ENCODE data around the gene PCBP3.

The PCBP3 gene

DNA sequence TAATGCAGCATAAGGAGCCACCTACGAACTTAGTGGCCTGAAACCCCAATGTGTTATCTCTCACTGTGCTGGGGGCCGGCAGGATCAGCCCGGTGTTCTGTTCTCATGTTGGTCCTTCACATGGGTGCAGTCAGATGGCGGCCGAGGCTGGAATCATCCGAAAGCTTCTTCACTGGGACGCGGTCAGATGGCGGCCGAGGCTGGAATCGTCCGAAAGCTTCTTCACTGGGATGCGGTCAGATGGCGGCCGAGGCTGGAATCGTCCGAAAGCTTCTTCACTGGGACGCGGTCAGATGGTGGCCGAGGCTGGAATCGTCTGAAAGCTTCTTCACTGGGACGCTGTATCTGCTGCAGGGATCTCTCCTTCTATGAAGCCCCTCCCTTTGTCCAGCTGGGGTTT lies 12.6 kb upstream of the PCBP3 start:
- Histone ChIP-seq H3K4me1 (ENCODE audit: insufficient read depth, low read length) (no peaks in the 10 kb centered on the region), H3K9ac (ENCODE audit: low read depth, low read length) (no peak overlapping the region), H3K36me3 (ENCODE audit: insufficient read depth, low read depth, low read length) (no peaks in the 10 kb centered on the region), H3K9me3 (ENCODE audit: insufficient read depth, low read depth, low read length) (peaks cover 6% of the 10 kb centered on the region), H3K27me3 (ENCODE audit: insufficient read depth, low read length) (no peaks in the 10 kb centered on the region), H3K4me3 (ENCODE audit: low read length) (no peak overlapping the region), H3K27ac (ENCODE audit: low read length) (no peak overlapping the region)

DNA sequence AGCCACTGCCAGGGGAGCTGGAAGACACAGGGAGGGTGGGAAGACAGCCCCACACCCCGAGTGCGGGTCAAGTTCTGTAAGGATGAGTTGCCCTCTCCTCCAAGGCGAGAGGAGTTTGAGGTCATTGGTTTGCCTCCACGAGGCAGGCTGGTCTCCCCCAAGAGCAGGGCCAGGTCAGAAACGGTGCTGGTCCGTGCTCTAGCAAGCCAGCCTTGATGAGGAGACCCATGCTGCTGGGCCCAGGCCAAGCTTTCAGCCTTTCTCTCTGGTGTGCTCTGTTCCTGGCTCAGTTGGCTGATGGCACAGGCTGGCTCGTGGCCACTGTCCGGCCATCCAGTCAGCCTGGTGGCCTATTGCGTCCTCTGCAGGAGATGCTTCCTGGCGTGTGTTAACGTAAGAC lies 12.0 kb upstream of the PCBP3 start:
- Histone ChIP-seq H3K4me3 (ENCODE audit: low read length) (no peak overlapping the region), H3K9me3 (ENCODE audit: insufficient read depth, low read depth, low read length) (peaks cover 6% of the 10 kb centered on the region), H3K4me1 (ENCODE audit: insufficient read depth, low read length) (no peaks in the 10 kb centered on the region), H3K9ac (ENCODE audit: low read depth, low read length) (no peak overlapping the region), H3K27ac (ENCODE audit: low read length) (no peak overlapping the region), H3K36me3 (ENCODE audit: insufficient read depth, low read depth, low read length) (no peaks in the 10 kb centered on the region), H3K27me3 (ENCODE audit: insufficient read depth, low read length) (no peaks in the 10 kb centered on the region)

DNA sequence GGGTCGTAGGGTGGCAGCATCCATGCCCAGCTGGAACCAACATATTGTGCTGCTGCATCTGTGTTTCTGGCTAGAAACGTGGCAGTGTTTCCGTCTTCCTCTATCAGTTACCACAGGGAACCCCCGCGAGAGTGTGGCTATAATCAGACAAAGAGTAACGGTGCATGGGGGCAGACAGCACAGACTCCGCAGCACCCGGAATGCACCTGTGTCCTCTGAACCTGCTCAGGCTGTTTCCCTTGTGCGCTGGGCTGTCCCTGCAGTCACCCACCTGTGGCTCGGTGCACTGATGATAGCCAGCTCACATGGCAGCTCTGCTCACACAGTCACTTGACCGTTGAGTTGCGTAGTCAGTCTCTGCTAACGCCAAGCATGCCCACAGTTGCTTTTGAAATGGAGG lies 11.4 kb upstream of the PCBP3 start:
- no peak overlapping the region for H3K9ac ChIP-seq (ENCODE audit: low read depth, low read length)
- H3K4me1 ChIP-seq (ENCODE audit: insufficient read depth, low read length): no peaks in the 10 kb centered on the region
- no peak overlapping the region for H3K4me3 ChIP-seq (ENCODE audit: low read length)
- no peak overlapping the region for H3K27ac ChIP-seq (ENCODE audit: low read length)
- H3K9me3 ChIP-seq (ENCODE audit: insufficient read depth, low read depth, low read length): peaks cover 6% of the 10 kb centered on the region
- no peaks in the 10 kb centered on the region for H3K36me3 ChIP-seq (ENCODE audit: insufficient read depth, low read depth, low read length)
- H3K27me3 ChIP-seq (ENCODE audit: insufficient read depth, low read length): no peaks in the 10 kb centered on the region; the same call in 1 of the 2 replicates

DNA sequence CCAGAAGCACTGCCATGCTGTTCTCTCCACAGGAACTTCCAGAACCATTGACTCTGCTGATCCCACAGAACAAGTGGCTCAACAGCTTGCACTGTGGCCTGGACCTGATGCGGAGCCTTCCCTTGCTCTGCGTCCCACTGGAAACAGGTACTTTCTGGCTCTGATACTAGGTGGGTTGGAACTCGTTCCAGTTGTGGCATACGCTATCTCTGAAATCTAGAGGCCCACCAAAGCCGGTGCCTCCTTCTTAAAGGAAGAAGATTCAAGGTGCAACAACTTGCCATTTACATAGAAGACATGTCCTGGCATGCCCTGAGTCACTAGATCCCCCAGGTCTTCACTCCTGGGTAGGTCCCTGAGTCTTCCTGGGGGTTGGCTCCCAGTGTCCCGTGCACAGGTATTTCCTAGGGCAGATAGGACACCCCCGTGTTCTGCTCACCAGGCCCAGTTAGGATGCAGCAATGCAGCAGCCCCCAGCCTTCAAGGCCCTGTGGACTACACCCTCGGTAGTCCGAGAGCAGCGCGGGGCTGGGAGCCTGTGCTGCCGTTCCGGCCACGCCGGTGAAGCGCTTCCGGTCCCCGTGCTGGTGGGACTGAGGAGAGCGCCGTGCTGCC lies 10.8 kb upstream of the PCBP3 start:
- no peak overlapping the region for H3K4me3 ChIP-seq (ENCODE audit: low read length)
- no peaks in the 10 kb centered on the region for H3K4me1 ChIP-seq (ENCODE audit: insufficient read depth, low read length)
- H3K9ac ChIP-seq (ENCODE audit: low read depth, low read length): no peak overlapping the region
- no peaks in the 10 kb centered on the region for H3K36me3 ChIP-seq (ENCODE audit: insufficient read depth, low read depth, low read length)
- no peak overlapping the region for H3K27ac ChIP-seq (ENCODE audit: low read length)
- peaks cover 6% of the 10 kb centered on the region for H3K9me3 ChIP-seq (ENCODE audit: insufficient read depth, low read depth, low read length)
- no peaks in the 10 kb centered on the region; the same call in 1 of the 2 replicates for H3K27me3 ChIP-seq (ENCODE audit: insufficient read depth, low read length)

DNA sequence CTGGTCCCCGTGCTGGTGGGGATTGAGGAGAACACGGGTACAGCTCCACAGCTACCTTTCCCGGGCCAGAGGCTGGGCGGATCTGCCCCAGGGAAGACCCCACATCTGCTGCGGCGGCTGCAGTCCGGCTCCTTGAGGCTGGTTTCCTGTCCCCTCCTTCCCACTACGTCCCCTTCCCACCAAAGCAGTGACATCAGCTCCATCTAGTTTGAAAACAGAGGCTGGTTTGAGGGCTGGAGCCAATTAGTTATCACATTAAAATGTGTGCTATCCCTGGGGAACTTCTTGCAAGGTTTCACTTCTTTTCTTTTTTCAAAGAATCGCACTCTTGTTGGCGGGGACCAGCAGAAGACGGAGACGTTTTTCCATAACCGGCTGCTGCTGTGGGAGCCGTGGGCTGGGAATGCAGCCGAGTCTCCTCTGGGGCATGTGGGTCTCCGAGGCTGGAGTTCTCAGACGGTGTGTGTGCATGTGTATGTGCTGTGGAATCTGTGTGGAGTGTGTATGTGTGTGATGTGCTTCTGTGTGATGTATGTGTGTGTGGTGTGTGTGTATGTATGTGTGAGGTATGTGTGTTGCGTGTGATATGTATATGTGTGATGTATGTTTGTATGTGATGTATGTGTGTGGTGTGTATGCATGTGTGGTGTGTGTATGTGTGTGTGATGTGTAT lies 8.9 kb upstream of the PCBP3 start:
- Histone ChIP-seq H3K4me1 (ENCODE audit: insufficient read depth, low read length) (peaks cover 5% of the 10 kb centered on the region; the same call in 1 of the 2 replicates), H3K9me3 (ENCODE audit: insufficient read depth, low read depth, low read length) (peaks cover 6% of the 10 kb centered on the region), H3K36me3 (ENCODE audit: insufficient read depth, low read depth, low read length) (no peaks in the 10 kb centered on the region), H3K4me3 (ENCODE audit: low read length) (no peak overlapping the region), H3K27ac (ENCODE audit: low read length) (no peak overlapping the region), H3K27me3 (ENCODE audit: insufficient read depth, low read length) (no peaks in the 10 kb centered on the region; the same call in 1 of the 2 replicates), H3K9ac (ENCODE audit: low read depth, low read length) (no peak overlapping the region)

DNA sequence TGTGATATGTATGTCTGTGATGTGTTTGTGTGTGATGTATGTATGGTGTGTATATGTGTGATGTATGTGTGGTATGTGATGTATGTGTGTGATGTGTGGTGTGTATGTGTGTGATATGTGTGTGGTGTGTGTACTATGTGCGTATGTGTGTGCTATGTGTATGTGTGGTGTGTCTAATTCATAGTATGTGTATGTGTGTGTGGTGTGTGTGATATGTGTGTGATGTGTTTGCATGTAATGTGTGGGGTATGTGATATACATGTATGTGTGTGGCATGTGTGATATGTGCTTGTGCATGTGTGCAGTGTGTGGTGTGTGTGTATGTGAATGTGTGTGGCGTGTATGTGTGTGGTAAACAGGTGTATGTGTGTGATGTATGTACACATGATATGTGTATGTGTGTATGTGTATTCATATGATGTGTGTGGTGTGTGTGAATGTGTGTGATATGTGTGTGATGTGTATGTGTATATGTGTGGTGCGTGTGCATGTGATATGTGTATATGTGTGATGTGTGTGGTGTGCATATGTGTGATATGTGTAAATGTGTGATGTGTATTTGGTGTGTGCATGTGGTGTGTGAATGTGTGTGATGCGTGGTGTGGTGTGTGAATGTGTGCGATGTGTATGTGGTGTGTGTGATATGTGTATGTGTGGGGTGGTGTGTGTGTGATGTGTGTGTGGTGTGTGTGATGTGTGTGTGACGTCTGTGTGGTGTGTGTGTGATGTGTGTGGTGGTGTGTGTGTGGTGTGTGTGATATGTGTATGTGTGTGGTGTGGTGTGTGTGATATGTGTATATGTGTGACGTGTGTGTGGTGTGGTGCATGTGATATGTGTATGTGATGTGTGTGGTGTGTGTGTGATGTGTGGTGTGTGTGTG lies 8.0 kb upstream of the PCBP3 start:
- H3K27ac ChIP-seq (ENCODE audit: low read length): no peak overlapping the region
- peaks cover 7% of the 10 kb centered on the region for H3K27me3 ChIP-seq (ENCODE audit: insufficient read depth, low read length)
- peaks cover 6% of the 10 kb centered on the region for H3K9me3 ChIP-seq (ENCODE audit: insufficient read depth, low read depth, low read length)

DNA sequence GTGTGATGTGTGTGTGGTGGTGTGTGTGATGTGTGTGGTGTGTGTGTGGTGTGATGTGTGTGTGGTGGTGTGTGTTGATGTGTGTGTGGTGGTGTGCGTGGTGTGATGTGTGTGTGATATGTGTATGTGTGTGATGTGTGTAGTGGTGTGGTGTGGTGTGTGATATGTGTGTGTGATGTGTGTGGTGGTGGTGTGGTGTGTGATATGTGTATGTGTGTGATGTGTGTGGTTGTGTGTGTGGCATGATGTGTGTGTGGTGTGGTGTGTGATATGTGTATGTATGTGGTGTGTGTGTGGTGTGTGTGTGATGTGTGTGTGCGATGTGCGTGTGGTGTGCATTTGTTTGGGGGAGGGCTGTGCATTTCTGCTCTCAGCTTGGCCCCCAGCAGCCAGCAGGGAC lies 7.1 kb upstream of the PCBP3 start:
- H3K27ac ChIP-seq (ENCODE audit: low read length): no peak overlapping the region
- H3K9me3 ChIP-seq (ENCODE audit: insufficient read depth, low read depth, low read length): peaks cover 6% of the 10 kb centered on the region
- H3K4me1 ChIP-seq (ENCODE audit: insufficient read depth, low read length): peaks cover 7% of the 10 kb centered on the region; the same call in 1 of the 2 replicates
- H3K36me3 ChIP-seq (ENCODE audit: insufficient read depth, low read depth, low read length): no peaks in the 10 kb centered on the region
- H3K9ac ChIP-seq (ENCODE audit: low read depth, low read length): no peak overlapping the region
- H3K4me3 ChIP-seq (ENCODE audit: low read length): no peak overlapping the region
- peaks cover 17% of the 10 kb centered on the region for H3K27me3 ChIP-seq (ENCODE audit: insufficient read depth, low read length)

More for the DNA sequence above, 8.0 kb upstream of the PCBP3 start:
- H3K36me3 ChIP-seq (ENCODE audit: insufficient read depth, low read depth, low read length): no peaks in the 10 kb centered on the region
- H3K4me1 ChIP-seq (ENCODE audit: insufficient read depth, low read length): peaks cover 5% of the 10 kb centered on the region; the same call in 1 of the 2 replicates
- H3K4me3 ChIP-seq (ENCODE audit: low read length): no peak overlapping the region
- H3K9ac ChIP-seq (ENCODE audit: low read depth, low read length): no peak overlapping the region

DNA sequence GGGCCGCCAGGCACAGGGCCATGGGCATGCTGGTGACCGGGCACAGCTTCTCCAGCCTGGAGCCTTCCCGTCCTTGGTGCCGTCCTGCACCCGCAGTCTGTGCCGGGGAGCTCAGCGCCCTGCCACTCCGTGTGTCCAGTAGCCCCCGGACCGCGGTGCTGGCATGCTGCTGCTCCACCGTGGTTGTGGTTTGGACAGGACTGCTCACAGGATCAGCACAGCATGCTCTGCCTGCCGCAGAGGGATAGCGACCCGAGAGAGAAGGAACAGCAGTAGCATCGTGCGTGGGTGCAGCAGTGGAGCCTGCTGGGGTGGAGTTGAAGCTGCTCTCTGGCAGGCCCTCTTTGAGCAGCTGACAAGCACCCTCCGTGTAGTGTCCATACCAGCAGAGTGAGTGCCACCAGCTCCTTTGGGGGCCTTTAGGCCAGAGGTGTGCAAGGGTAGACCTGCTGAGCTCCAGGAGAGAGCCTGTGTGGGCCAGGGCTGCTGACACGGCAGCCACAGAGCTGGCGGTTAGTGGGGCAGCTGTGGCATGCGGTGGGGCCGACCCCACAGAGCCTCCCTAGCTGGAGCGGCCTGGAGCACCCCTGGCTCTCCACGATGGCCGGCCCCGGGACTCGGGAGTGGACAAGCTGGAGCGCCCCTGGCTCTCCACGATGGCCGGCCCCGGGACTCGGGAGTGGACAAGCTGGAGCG lies 6.4 kb upstream of the PCBP3 start:
- Histone ChIP-seq H3K4me3 (ENCODE audit: low read length) (no peak overlapping the region), H3K9me3 (ENCODE audit: insufficient read depth, low read depth, low read length) (peaks cover 6% of the 10 kb centered on the region), H3K9ac (ENCODE audit: low read depth, low read length) (no peak overlapping the region)

DNA sequence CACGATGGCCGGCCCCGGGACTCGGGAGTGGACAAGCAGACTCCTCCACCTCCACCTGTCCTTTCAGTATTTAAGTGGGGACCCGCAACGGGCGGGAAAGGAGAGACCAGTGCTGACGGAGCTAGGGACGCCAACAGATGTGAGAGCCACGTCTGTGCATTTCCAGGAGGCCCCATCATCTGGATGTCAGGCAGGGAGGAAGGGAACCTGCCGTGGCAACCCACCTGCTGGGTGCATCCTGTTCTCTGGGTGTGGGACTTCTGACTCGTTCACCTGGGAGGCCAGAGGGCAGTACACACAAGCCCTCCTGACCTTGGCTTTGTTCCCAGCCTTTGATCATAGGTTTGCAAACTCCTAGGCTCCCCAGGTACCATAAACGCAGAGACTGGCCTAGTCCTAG lies 5.6 kb upstream of the PCBP3 start:
- Histone ChIP-seq H3K9ac (ENCODE audit: low read depth, low read length) (no peak overlapping the region), H3K36me3 (ENCODE audit: insufficient read depth, low read depth, low read length) (no peaks in the 10 kb centered on the region), H3K27me3 (ENCODE audit: insufficient read depth, low read length) (peaks cover 27% of the 10 kb centered on the region), H3K4me3 (ENCODE audit: low read length) (no peak overlapping the region), H3K9me3 (ENCODE audit: insufficient read depth, low read depth, low read length) (peaks cover 6% of the 10 kb centered on the region), H3K4me1 (ENCODE audit: insufficient read depth, low read length) (peaks cover 7% of the 10 kb centered on the region; the same call in 1 of the 2 replicates), H3K27ac (ENCODE audit: low read length) (no peak overlapping the region)

More for the DNA sequence above, 6.4 kb upstream of the PCBP3 start:
- peaks cover 7% of the 10 kb centered on the region; the same call in 1 of the 2 replicates for H3K4me1 ChIP-seq (ENCODE audit: insufficient read depth, low read length)
- no peak overlapping the region for H3K27ac ChIP-seq (ENCODE audit: low read length)
- no peaks in the 10 kb centered on the region for H3K36me3 ChIP-seq (ENCODE audit: insufficient read depth, low read depth, low read length)
- H3K27me3 ChIP-seq (ENCODE audit: insufficient read depth, low read length): peaks cover 23% of the 10 kb centered on the region

DNA sequence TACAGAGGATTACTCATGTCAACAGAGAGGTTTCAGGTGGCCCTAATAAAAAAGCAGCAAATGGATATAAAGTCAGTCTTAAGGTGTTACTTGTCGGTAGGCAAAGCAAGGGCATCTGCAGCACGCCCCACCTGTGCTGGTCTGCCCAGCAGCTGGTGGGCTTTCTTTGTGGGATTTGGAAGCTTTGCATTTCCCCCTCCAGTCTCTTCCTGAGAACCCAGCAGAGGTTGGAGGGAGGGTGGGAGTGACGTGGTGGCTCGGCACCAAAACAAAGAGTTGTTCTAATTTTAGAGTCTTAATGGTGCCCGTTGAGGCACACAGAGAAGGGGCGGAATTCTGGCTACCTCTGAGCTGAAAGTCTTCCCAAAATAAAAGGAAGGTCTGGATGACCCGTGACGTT lies 4.8 kb upstream of the PCBP3 start:
- no peak overlapping the region for H3K9ac ChIP-seq (ENCODE audit: low read depth, low read length)
- H3K36me3 ChIP-seq (ENCODE audit: insufficient read depth, low read depth, low read length): no peaks in the 10 kb centered on the region
- H3K9me3 ChIP-seq (ENCODE audit: insufficient read depth, low read depth, low read length): peaks cover 6% of the 10 kb centered on the region
- H3K27me3 ChIP-seq (ENCODE audit: insufficient read depth, low read length): peaks cover 27% of the 10 kb centered on the region
- no peak overlapping the region for H3K27ac ChIP-seq (ENCODE audit: low read length)
- H3K4me3 ChIP-seq (ENCODE audit: low read length): no peak overlapping the region
- H3K4me1 ChIP-seq (ENCODE audit: insufficient read depth, low read length): peaks cover 7% of the 10 kb centered on the region; the same call in 1 of the 2 replicates
